GM06990 (cell line): ENCODE measurements around the gene CFAP61.

Experiments
- DNase-seq: peaks from one replicate; pipeline ENCODE4 v3.0.0-alpha.2; 2011; ENCODE audit not compliant: insufficient read length; ENCODE audit errors: extremely low read depth
- H3K27me3 ChIP-seq: replicated peaks from 2 replicates; pipeline ENCODE4 v1.6.0; 2011; ENCODE audit warnings: low read length; ENCODE audit not compliant: control insufficient read depth, insufficient read depth
- H3K36me3 ChIP-seq: 2 replicates; pipeline ENCODE4 v1.5.1; 2011; ENCODE audit warnings: low read length; ENCODE audit not compliant: control insufficient read depth, insufficient read depth
- H3K4me3 ChIP-seq: replicated peaks from 2 replicates; pipeline ENCODE4 v1.5.1; 2011; ENCODE audit warnings: low read depth, mild to moderate bottlenecking, control low read depth, low read length
- TF ChIP-seq, protein P1 (sequence below): IDR thresholded peaks from 2 replicates; pipeline ENCODE4 v1.5.1; 2011; ENCODE audit warnings: low read length, control low read depth, mild to moderate bottlenecking, inconsistent platforms; ENCODE audit not compliant: insufficient read depth, poor library complexity, severe bottlenecking

Gene CFAP61

DNA sequence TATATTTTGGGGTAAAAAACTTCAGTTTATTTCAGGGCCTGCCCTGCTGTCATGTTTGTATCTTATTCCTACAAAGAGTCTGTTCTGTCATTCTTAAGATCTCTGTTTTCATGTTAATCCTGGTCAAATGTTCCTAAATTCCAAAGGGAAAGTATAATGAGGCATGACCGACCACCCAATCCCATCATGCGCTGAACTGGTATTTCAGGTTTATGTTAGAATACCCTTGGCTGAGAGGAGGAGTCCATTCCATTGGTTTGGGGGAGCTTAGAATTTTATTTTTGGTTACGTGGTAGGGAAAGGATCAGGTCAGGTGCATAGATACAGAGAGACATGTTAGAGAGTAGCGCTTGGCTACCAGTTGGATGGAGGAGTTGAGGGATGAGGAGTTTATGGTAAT, 25.7 kb downstream of the CFAP61 start:
- Histone ChIP-seq H3K36me3 (no peaks in the 10 kb centered on the region), H3K4me3 (no peak overlapping the region), H3K27me3 (peaks cover 1% of the 10 kb centered on the region)
- DNase-seq: no peak
- TF ChIP-seq, protein P1, sequence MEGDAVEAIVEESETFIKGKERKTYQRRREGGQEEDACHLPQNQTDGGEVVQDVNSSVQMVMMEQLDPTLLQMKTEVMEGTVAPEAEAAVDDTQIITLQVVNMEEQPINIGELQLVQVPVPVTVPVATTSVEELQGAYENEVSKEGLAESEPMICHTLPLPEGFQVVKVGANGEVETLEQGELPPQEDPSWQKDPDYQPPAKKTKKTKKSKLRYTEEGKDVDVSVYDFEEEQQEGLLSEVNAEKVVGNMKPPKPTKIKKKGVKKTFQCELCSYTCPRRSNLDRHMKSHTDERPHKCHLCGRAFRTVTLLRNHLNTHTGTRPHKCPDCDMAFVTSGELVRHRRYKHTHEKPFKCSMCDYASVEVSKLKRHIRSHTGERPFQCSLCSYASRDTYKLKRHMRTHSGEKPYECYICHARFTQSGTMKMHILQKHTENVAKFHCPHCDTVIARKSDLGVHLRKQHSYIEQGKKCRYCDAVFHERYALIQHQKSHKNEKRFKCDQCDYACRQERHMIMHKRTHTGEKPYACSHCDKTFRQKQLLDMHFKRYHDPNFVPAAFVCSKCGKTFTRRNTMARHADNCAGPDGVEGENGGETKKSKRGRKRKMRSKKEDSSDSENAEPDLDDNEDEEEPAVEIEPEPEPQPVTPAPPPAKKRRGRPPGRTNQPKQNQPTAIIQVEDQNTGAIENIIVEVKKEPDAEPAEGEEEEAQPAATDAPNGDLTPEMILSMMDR: no peak

- no peak overlapping the region for H3K4me3 ChIP-seq
- TF ChIP-seq, protein P1: no peak
- DNase-seq: no peak
- peaks cover 1% of the 10 kb centered on the region for H3K27me3 ChIP-seq
- no peaks in the 10 kb centered on the region for H3K36me3 ChIP-seq
Measured at GRCh38 chr20:20079102-20079784, 26.9 kb downstream of the CFAP61 start.

DNA sequence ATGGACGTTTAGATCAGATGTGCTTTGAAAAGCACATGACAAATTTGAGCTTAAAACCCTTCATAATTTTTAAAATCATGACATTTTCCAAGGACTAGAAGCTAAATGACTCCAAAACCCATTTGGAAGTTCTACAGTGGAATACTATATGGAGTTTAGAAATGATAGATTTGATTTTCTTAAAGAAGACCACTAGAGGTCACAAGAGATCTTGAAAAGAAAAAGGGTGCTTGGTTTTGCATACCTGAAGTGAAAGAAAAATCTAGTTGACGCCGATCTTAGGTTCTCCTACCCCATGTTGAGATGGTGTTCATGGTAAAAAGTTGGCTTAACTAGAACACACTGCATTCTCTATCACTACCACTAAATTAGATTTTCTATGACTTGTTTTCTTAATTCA, 31.5 kb downstream of the CFAP61 start:
- DNase-seq: no peak
- Histone ChIP-seq H3K27me3 (peaks cover 1% of the 10 kb centered on the region), H3K36me3 (no peaks in the 10 kb centered on the region), H3K4me3 (no peak overlapping the region)
- TF ChIP-seq, protein P1: peak; percentile 39

DNA sequence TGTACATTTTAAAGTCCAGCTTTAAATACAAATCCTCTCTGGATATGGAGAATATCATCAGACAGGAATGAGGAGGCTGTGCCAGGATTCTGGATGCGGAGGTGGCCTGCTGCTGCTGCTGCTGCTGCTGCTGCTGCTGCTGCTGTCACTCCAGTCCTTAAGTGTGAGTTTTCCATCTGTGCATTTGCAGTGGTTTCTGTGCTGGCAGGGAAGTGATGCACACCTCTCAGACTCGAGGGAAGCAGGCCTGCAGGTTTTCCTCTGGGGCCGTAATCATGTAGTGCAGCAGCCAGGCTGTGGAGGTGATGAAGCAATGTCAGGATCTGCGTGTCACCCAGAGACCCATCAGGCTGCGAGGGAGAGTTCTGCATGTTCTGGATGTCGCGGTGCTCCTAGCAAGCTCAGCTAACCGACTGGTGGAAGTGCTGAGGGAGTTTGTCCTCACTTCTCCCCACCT, 32.0 kb downstream of the CFAP61 start:
- no peak overlapping the region for H3K4me3 ChIP-seq
- peaks cover 1% of the 10 kb centered on the region for H3K27me3 ChIP-seq
- no peaks in the 10 kb centered on the region for H3K36me3 ChIP-seq
- TF ChIP-seq, protein P1: no peak
- no peak for DNase-seq

DNA sequence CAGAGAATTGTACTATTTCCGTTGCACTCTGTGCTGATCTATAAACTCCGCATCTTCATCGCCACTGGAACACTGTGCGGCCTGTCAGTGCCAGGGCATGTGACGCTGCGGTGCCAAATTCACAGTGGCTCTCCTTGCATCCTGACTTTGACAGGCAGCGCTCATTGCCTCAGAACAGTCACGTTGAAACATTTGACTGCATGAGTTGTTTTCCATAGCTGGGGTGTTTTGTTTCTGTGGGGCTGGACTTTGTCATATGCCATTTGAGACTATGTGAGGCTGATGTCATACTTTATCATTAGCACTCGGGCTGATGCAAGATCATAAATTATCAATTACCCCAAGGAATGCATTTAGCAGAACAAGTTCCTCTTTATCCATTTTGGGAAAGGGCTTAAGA, 32.7 kb downstream of the CFAP61 start:
- DNase-seq: no peak
- Histone ChIP-seq H3K36me3 (no peaks in the 10 kb centered on the region), H3K27me3 (peaks cover 1% of the 10 kb centered on the region), H3K4me3 (no peak overlapping the region)
- TF ChIP-seq, protein P1: no peak
